Activated effector memory CD4-positive, alpha-beta T cell treated with anti-CD3 and anti-CD28 coated beads, Interleukin-2, amount 50 U/mL, for 16 hours (primary cell): ENCODE measurements around the gene NUDT21.

ENCODE experiments used
- DNase-seq: peaks from one replicate; pipeline ENCODE4 v3.0.0-alpha.2; 2020

Gene NUDT21

DNA sequence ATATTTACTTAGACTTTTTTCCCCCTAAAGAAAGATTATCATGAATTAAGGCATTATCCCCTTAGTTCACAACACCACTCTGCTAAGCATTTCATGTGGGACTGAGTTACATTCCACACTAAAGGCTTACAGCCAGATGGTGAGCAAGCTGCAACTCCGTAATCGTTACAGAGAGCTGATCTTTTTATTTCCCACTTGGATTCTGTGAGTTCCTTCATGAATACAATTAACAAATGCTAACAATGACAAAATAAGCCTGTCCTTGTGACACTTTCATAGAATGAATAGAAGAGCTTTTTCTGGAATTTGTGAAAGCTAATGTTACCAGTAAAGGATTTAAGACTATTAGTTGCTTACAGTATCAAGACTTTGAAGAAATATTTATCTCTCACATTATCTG is 9.0 kb upstream of the NUDT21 start:
- no peak for DNase-seq

DNA sequence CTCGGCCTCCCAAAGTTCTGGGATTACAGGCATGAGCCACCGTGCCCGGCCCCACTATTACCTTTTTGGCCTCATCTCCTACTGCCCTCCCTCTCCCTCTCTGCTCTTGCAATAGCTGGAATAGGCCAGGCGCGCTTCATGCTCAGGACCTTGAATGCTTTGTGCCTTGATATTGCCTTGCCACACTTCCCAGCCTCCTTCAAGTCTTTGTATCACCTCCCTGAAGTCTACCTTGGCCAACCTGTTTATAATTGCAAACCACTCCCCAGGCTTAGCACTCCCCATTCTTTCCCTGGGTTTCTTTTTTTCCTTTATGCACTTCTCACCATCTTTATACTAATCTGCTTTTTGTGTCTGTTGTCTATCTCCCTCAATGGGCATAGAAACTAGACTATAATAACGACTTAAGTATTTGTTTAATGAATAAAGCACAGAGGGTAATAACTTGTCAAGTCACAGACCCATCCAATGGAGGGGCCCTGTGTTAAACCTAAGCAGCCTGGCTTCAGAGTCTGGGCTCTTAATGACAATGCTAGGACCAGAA is 6.9 kb upstream of the NUDT21 start:
- DNase-seq = no peak

DNA sequence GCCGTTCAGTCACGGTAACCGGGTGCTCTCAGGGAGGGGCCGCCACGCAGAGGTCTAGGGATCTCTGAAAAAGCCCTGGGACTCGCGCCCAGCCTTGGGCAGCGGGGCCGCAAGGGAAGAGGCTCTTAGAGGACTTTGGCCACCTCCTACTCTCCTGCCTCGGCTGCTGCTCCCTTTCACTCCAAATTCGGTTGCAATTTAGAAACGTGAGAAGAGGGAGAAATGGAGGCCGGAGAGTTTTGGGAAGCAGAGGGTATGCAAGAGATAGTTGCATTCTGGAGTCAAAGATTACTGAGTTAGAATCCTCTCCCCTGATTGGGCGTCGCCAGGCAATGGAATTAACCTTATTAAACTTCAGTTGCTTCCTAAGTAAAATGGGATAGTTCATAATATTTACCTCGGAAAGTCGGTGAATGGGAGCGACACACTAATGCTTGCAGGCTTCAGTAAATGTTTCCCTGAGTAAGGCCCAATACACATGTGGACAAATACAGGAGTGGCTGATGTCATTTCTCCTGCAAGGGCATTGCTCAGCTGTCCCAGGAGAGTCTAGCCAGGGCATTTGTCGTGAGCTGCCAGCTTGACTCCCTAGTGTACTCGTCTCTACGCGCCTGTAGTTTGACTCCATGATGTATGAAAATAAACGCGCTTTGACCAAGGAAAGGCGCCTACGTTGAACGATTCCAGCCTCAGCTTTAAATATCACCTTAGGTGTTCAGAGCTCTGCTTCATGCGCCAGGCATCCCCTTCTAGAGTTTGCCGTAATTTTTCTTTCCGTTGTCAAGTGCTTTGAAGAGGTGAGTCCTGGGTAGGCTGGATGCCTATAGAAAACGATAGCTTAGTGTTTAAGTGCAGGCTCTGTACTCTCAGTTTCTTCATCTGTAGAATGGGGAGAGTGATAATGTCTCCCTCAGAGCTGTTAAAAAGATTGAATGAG is 889 bp upstream of the NUDT21 start:
- peak; percentile 61 for DNase-seq

DNA sequence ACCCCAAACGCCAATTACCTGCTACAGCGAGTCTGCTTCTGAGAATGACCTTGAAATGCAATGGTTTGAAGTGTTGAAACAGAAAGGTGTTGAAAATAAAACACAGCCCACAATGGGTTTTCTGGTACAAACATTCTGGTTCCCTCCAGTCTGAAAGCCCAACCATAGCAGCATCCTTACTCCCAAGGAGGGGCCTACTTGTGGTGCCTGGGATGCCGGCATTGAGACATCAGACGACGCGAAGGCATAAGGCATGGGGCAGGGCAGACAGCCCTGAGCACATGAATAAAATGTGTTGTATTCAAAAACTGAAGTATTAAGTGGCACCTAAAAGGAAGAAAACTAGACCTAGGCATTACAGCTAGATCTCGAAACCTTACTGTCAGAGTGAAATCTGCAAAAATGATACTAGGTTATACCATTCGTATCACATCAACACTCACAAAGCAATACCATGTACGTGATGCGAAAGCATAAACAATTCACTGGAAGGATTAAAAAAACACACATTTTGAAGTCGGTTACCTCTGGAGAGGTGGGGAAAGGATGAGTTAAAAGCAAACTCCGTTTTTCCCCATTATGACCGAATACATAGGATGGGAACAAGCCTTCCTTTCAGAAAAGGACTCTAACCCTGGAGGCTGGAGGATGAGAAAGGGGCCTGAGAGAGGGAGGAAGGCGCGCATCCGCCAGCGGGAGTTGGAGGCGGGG is 702 bp downstream of the NUDT21 start:
- peak; percentile 63 for DNase-seq

DNA sequence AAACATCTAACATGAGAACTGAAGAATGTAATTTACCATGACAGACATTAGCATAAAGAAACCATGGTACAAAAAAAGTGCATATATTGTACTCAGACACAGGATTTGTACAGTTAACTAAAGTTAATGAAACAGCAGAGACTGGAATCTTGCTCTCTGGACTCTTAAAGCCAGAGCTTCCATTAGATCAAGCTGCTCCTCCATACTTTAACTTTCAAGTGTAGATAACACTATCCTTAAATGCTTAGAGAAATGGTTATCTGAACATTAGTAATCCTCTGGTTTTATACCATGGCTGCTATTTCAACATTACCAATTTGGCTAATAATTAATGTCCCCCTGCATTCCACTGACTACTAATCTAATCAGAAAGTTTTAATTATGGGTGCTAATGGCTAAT is 3.1 kb downstream of the NUDT21 start:
- no peak for DNase-seq

DNA sequence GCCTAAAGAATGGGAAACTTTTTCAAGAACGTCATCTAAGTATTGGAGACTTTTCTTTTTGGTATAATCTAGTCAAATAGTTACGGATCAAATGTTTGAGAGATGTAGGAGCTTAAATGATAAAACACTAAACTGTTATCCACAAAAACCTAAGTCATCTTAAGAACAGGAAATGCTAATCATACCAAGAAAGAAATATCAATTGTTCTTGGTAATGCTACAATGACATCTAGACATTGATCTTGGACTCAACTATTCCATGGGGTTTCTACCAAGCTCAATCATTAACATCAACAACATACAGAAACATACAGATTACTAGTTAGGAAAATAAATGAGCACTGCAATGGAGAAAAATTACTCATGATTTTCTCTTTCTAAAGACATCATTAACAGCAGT is 3.8 kb downstream of the NUDT21 start:
- no peak for DNase-seq

DNA sequence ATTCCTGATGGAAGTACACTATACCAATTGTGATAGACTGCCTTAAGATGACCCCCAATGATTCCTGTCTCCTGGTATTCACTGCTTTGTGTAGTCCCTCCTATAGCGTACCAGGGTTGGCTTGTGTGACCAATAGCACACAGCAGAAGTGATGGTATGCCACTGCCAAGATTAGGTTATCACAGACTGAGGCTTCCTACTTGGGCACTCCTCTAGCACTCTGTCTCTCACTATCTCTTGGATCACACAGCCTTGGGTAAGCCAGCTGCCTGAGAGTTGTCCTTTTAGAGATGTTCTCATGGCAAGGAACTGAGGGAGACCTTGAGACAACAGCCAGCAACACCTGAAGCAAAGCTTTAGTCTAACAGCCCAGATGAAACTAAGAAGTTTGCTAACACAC is 13.1 kb downstream of the NUDT21 start:
- no peak for DNase-seq

DNA sequence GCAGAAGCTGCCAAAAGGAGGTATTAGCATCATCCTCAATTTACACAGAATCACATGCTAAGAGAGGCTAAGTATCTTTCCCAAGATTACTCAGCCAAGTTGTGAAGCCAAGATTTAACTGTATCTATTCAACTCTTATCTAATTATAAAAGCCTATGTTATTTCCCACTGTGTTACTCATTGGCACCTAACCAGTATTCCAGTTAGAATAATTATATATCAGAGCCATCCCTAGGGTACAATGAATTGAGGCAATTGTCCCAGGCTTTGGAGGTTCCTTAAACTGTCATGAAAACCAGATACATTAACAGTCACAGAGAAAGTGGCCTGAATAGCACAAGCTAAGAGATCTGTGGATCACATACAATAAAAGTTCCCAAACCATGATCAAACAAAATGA is 14.9 kb downstream of the NUDT21 start:
- DNase-seq = no peak

DNA sequence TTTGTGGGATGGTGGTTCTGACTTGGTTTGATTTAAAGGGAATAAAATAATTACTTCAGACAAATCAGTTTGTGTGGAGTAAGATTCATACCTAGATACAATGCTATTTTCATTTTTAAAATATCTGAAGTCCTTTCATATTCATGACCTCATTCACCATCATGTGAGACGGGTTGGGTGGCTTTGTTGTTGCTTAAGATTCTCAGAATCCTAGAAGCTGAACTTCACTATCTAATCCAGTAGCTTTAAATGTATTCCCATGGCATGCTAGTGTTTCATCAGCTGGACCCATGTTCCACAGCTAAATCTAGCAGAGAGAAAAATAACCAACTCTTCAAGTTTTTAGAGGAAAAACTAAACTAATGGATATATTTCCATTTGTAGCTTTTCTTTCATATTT is 23.0 kb downstream of the NUDT21 start:
- no peak for DNase-seq

DNA sequence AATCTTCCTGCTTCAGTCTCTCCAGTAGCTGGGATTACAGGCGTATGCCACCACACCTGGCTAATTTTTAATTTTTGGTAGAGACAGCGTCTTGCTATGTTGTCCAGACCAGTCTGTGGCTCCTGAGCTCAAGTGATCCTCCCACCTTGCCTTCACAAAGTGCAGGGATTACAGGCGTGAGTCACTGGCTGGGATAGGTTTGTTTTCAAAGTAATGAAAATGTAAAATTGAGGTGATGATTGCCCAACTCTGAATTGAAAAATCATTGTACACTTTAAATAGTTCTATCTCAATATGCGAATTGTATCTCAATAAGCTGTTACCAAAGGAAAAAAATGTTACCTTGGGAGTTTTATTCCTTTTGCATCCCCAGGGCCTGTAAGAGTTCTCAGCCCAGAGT is 24.5 kb downstream of the NUDT21 start:
- DNase-seq = no peak

DNA sequence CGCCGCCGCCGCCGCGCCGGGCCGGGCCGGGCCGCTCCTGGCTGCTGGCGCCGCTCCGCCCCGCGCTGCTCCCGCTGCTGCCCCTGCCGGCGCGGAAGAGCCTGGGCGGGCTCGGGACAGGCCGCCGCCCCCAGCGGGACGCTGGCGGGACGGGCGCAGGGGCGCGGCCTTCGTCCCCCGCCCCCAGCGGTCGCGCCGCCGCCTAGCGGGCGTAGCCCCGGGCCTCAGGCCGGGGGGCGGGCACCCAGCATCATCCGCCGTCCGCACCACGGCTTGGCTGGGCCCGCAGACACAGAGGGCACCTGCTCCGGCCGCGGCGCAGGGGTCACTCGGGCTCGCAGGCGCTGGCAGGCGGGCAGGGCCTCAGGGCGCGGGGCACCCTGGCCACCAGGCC is 25.7 kb downstream of the NUDT21 start, which contains the start of gene AMFR:
AMFR (minus strand) TSS at position 107 of the 394 bp plus-strand sequence. CDS start 218 bp downstream, outside the sequence.
- peak; percentile 90 for DNase-seq

DNA sequence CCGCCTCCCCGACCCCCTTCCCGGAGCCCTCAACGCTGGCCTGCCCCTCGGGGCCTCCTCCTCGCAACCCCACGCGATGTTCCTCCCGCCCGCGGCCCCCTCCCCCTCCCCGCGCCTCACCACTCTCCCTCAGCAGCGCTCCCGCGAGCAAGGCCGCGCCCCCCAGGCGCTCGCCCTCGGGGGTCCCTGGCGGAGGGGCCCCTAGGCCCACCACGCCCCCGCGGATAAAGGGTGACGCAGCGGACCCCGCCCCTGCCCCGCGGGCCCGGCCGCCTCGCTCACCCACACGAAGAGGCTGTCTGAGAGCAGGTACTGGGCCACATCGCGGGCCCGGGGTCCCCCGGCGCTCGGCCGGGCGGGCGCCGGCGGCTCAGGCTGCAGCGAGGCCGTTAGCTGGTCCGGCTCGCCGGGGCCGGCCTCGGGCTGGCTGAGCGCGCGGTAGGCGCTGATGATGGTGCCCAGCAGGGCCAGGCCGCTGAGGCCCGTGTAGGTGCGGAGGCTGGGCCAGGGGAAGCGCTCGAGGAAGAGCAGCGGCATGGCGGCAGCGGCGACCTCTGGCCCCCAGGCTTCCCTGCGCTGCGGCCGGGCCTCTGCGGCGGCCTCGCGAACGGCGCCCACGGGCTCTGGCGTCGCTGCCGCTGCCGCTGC is 26.2 kb downstream of the NUDT21 start:
- DNase-seq = peak; percentile 81

DNA sequence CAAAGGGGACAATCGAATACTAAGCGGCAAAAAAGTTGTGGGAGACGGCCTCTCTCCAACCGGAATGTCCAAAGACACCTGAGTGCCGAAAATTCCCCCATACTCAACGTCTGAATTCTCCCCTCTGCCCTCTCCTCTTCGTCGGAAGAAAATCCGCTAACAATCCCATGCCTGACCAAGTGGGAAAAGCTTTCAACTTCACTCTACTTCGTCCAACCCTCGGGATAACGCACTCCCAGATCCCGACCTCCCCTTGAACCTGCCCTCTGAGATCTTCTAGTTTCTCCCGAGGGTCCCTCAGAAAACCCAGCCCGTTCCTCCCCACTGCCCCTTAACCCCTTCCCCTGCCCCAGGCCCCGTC is 26.7 kb downstream of the NUDT21 start:
- DNase-seq = no peak

DNA sequence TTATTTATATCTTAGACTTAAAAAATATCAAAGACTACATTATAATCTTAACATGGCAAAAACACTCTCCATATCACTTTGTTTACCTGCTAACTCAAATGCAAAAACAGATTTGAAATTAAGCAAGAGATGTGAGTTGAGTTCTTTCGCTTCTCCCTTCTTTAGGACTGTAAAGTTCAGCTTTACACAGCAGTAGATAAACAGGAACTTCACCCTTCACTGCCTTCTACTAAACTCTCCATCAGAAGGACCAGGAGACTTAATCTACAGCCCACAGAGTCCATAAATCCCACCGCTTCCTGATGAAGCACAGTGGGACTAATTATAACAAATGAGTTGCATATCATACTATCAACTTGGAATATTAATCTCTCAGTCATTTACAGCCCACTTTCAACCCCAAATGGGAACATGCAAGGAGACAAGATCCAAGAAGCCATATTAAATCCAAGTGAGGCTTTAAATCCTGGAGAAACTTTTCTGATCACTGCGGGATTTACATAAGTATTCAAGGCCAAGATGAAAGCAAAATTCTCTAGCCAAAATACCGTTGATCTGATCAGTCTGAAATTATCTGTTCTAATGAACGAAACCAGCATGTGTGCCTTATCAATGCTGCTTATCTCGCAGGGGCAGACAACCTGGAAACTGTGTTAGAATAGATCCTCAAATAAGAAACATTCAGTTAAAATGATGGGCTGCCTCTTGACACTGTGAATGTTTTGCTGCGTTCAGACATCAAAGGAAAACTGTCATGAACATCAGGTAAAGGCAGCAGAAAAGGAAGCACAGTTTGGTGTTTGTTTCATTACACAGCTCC is 27.3 kb downstream of the NUDT21 start:
- DNase-seq = no peak

DNA sequence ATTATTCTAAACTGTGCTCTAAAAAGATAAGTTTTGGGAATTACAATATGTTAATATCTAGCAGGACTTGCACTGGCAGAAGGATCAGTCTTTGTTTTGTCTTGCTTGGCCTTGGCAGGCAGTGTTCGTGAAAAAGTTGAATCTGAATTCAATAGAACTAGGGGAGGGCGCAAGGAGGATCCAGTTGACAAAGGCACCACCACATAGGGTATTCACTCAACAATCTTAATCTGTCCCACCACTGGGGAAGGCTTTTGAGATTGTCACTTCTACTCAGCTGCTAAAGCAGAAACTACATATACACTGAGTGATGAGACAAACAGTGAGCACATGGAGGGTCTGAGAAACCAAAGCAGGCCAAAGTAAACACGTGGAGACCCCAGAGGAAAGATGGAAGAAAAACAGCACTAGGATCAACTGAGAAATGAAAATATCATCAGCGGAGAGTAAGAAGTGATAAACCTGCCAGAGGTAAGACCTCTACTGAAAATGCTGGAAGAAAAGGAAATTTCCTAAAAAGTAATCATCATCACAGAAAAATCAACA is 28.2 kb downstream of the NUDT21 start:
- no peak for DNase-seq

DNA sequence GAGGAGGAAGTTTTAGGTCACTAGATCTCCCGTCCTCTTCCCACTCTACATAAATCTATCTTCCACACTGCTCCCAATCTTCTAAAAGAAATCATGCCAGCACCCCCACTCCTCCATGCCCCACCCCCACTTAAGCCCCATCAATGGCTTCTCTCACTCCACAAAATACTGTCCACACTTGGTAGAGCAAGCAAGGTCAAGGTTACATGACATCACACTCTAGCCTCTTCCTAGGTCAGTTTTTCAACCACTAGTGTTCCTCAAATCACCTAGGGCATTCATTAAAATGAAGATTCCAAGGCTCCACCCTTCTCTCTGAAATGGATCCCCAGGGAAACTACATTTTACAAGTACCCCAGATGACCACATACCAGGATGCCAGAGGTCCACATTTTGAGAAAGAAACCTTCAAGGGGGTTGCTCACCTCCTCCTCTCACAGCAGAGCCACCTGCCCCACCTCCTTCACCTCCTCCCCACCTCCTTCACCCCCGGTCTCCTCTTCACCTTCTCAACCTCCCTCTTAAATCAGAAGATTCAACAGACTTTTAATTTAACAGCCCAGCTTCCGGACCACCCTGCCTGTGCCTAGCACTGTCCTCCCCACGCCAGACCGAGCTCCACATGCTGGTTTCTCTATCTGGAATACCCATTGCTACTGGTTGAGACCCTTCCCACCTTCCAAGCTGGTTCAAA is 29.0 kb downstream of the NUDT21 start:
- no peak for DNase-seq

DNA sequence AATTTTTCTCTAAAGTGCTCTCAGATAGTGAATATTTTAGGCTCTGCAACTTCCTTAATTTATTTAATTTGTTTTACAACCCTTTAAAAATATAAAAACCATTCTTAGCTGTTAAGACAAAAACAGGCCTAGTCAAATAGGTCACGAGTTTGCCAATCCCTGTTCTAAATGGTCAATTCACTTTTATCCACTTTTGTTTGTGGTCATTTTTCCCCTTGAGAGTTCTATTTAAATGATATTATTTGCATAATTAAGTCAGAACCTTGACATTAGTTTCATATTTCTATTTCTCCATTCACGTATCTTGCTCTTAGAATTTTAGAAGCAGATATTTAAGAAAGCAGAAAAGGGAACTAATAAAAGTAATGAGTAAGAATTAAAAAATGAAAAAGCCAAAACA is 29.8 kb downstream of the NUDT21 start:
- DNase-seq = no peak

DNA sequence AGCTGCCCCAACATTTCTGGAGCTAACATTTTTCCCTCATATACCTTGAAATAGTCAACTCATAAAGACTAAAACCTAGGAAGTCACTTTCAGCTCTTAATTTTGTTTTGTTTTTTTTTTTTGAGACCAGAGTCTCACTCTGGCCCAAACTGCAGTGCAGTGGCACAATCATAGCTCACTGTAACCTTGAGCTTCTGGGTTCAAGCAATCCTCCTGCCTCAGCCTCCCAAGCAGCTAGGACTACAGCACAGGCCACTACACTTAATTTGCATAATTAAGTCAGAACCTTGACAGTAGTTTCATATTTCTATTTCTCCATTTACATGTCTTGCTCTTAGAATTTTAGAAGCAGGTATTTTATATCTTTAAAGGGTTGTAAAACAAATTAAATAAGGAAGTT is 30.5 kb downstream of the NUDT21 start:
- DNase-seq = no peak

DNA sequence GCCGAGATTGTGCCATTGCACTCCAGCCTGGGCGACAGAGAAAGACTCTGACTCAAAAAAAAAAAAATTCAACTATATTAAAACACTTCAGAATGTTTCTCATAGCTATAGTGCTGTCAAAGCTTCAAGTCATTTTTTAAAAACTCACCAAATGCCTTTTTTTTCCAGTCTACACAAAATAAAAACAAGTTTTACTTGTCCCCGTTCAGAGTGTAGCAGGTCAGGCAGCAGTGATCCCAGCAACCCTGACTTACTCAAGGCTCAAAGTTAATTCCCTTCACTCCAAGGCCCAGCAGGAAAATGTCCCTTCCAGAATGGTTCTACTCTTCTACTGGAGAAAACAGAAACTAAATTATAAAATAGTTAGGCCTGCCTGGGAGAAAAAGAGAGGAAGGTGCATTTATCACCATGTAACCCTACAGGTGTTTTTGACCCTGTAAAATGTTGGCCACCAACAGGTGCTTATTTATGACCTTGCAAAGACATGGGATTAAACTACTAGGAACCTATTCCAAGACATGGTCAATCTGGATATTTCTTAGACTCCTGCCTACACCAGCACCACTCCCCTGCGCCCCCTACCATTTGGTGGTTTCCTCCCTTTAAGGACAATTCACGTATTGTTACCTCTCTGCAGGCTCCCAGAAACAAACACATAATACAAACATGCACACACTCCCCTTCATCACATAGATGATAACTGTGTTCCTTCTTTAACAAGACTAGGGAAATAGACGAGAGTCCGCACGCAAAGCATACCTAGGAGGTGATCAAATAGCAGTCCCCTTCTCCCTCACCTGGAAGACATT is 31.2 kb downstream of the NUDT21 start:
- DNase-seq = no peak

DNA sequence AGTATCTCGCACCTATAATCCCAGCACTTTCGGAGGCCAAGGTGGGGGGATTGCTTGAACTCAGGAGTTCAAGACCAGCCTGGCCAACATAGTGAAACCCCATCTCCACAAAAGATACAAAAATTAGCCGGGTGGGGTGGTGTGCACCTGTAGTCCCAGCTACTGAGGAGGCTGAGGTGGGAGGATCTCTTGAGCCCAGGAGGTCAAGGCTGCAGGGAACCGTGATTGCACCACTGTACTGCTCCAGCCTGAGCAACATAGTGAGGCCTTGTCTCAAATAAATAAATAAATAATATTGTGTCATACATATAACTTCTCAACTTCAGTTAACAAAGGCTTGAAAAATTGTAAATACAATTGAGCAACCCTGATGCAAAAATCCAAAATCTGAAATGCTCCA is 34.0 kb downstream of the NUDT21 start:
- no peak for DNase-seq

DNA sequence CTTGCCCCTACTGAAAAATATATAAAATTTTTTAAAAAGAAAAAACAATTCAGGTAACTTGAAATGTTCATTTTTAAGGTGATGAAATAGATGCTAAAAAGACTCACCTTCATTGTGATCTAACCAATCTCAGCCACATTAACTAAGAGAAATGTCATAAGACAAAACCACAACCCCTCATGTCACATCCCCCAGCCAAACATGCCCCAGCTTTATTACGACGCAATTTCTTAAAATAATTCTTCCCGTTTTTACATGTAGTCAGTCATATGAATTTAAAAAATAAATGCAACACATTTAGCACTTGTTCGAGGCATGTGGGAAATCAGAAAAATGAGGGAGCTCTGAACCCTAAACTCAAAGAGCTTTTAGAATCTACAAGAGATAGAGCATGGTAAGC is 35.3 kb downstream of the NUDT21 start:
- DNase-seq = no peak
